Measurements from ENCODE around the gene ABCC5.

Gene ABCC5

GRCh38 chr3:183870563-183870962 is 147.1 kb downstream of the ABCC5 start:
- Histone ChIP-seq H3K36me3 (ENCODE audit: control insufficient read depth, insufficient read depth, low read length) (peaks cover 25% of the 10 kb centered on the region), H3K4me1 (ENCODE audit: control insufficient read depth, insufficient read depth, low read length) (no peaks in the 10 kb centered on the region), H3K27ac (ENCODE audit: low read depth, low read length) (no peak overlapping the region), H3K27me3 (ENCODE audit: control insufficient read depth, insufficient read depth, low read length) (no peaks in the 10 kb centered on the region), H3K9me3 (ENCODE audit: control insufficient read depth, insufficient read depth, low read length) (no peaks in the 10 kb centered on the region), H3K4me3 (ENCODE audit: low read depth, low read length) (no peak overlapping the region), H3K9ac (ENCODE audit: low read depth, low read length) (no peak overlapping the region)

All from HUES48 (cell line).